ENCODE results near the gene ZFP2. TPM values are rescaled to one million over a fixed set of nuclear protein-coding genes. Genes with fewer than 3 reads are reported as not detected.

ZFP2 gene
- total RNA-seq, 1 experiment from 2014 or later: 0.29 TPM

- no peak for DNase-seq
- no peak overlapping the region for H3K4me3 ChIP-seq (ENCODE audit: low read depth, low read length)
- peaks cover 69% of the 10 kb centered on the region for H3K9me3 ChIP-seq
- Mint-ChIP-seq H3K4me1 (ENCODE audit: low read depth, unreplicated experiment) (no peaks in the 10 kb centered on the region), H3K27ac (ENCODE audit: unreplicated experiment) (no peak overlapping the region), H3K27me3 (ENCODE audit: insufficient read depth, unreplicated experiment) (no peaks in the 10 kb centered on the region), H3K9me3 (ENCODE audit: unreplicated experiment) (peaks cover 37% of the 10 kb centered on the region), H3K36me3 (ENCODE audit: insufficient read depth, unreplicated experiment) (peaks cover 75% of the 10 kb centered on the region), H3K4me3 (ENCODE audit: unreplicated experiment) (no peak overlapping the region)
- intact Hi-C loops (cut with micrococcal nuclease; ENCODE audit: unreplicated experiment): no loop called here
- no peak for TF ChIP-seq CTCF (IDR thresholded peaks at IDR 0.05; ENCODE audit: insufficient read depth in 1 of 2, low read depth in 1 of 2, low read length in 1 of 2, severe bottlenecking in 1 of 2, unreplicated experiment in 1 of 2)
- ChIA-PET POLR2A (interaction anchor here (0.5 kb wide), 1 partner anchor 739 kb away, joined by 3 read pairs; no protein-coding TSS in a partner anchor), CTCF (no interaction called here)
- no peaks in the 10 kb centered on the region for H3K4me1 ChIP-seq
- no peaks in the 10 kb centered on the region for H3K27me3 ChIP-seq (replicated peaks; ENCODE audit: control insufficient read depth, insufficient read depth, low read length)
- H3K36me3 ChIP-seq (ENCODE audit: control insufficient read depth, insufficient read depth, low read length): peaks cover 1% of the 10 kb centered on the region
- BruUV-seq (replicated peaks): no TSS peak
These were observed 11.8 kb upstream of the ZFP2 start for GRCh38 chr5:178883815-178884430.

- H3K4me3 ChIP-seq (ENCODE audit: low read depth, low read length): no peak overlapping the region
- H3K9me3 Mint-ChIP-seq (ENCODE audit: unreplicated experiment): peaks cover 30% of the 10 kb centered on the region
- DNase-seq: no peak
- H3K4me3 Mint-ChIP-seq (ENCODE audit: unreplicated experiment): no peak overlapping the region
- H3K9me3 ChIP-seq: no peaks in the 10 kb centered on the region
- H3K27me3 ChIP-seq (replicated peaks; ENCODE audit: control insufficient read depth, insufficient read depth, low read length): no peaks in the 10 kb centered on the region
- POLR2A ChIA-PET: no interaction called here
- no TSS peak for BruUV-seq (replicated peaks)
- CTCF ChIA-PET: no interaction called here
- H3K4me1 Mint-ChIP-seq (ENCODE audit: low read depth, unreplicated experiment): no peaks in the 10 kb centered on the region
- H3K27ac Mint-ChIP-seq (ENCODE audit: unreplicated experiment): no peak overlapping the region
- no peaks in the 10 kb centered on the region for H3K27me3 Mint-ChIP-seq (ENCODE audit: insufficient read depth, unreplicated experiment)
- peaks cover 5% of the 10 kb centered on the region for H3K36me3 Mint-ChIP-seq (ENCODE audit: insufficient read depth, unreplicated experiment)
- intact Hi-C loops (cut with micrococcal nuclease; ENCODE audit: unreplicated experiment): no loop called here
- no peak for TF ChIP-seq CTCF (IDR thresholded peaks at IDR 0.05; ENCODE audit: insufficient read depth in 1 of 2, low read depth in 1 of 2, low read length in 1 of 2, severe bottlenecking in 1 of 2, unreplicated experiment in 1 of 2)
- no peaks in the 10 kb centered on the region for H3K36me3 ChIP-seq (ENCODE audit: control insufficient read depth, insufficient read depth, low read length)
- H3K4me1 ChIP-seq: no peaks in the 10 kb centered on the region
These were observed 3.6 kb downstream of the ZFP2 start for GRCh38 chr5:178899289-178899688.

GRCh38 chr5:178902849-178903248 is 7.1 kb downstream of the ZFP2 start:
- no peaks in the 10 kb centered on the region for H3K36me3 ChIP-seq (ENCODE audit: control insufficient read depth, insufficient read depth, low read length)
- Mint-ChIP-seq H3K4me1 (ENCODE audit: low read depth, unreplicated experiment) (no peaks in the 10 kb centered on the region), H3K27ac (ENCODE audit: unreplicated experiment) (no peak overlapping the region), H3K4me3 (ENCODE audit: unreplicated experiment) (no peak overlapping the region), H3K27me3 (ENCODE audit: insufficient read depth, unreplicated experiment) (no peaks in the 10 kb centered on the region), H3K9me3 (ENCODE audit: unreplicated experiment) (peaks cover 39% of the 10 kb centered on the region), H3K36me3 (ENCODE audit: insufficient read depth, unreplicated experiment) (no peaks in the 10 kb centered on the region)
- no peak for TF ChIP-seq CTCF (IDR thresholded peaks at IDR 0.05; ENCODE audit: insufficient read depth in 1 of 2, low read depth in 1 of 2, low read length in 1 of 2, severe bottlenecking in 1 of 2, unreplicated experiment in 1 of 2)
- no peak for DNase-seq
- CTCF ChIA-PET: no interaction called here
- H3K4me1 ChIP-seq: no peaks in the 10 kb centered on the region
- BruUV-seq (replicated peaks): no TSS peak
- POLR2A ChIA-PET: no interaction called here
- intact Hi-C loops (cut with micrococcal nuclease; ENCODE audit: unreplicated experiment): no loop called here
- no peak overlapping the region for H3K4me3 ChIP-seq (ENCODE audit: low read depth, low read length)
- H3K9me3 ChIP-seq: peaks cover 8% of the 10 kb centered on the region; the same call in 1 of the 2 replicates
- H3K27me3 ChIP-seq (replicated peaks; ENCODE audit: control insufficient read depth, insufficient read depth, low read length): no peaks in the 10 kb centered on the region
